ENCODE results near the gene NUP42. TPM values are rescaled to one million over a fixed set of nuclear protein-coding genes. Genes with fewer than 3 reads are reported as not detected.
A peak's percentile ranks its signal among the peaks of the same experiment; 100 is the strongest.

NUP42 gene
- polyA plus RNA-seq (2012; ENCODE audit: missing spikeins), result 54.3 TPM

GRCh38 chr7:23181684-23182553 is at the start of gene NUP42:
Gene NUP42 (plus strand): TSS chr7:23182048. CDS start chr7:23182086, 38 bp downstream.
- FAIRE-seq, result peak; percentile 99
- DNase-seq (ENCODE audit: insufficient read length), result peak; percentile 68
- TF ChIP-seq TAF1 (IDR thresholded peaks at IDR 0.05; ENCODE audit: borderline replicate concordance, low read depth, low read length) (peak; percentile 72), POLR2AphosphoS5 (IDR thresholded peaks at IDR 0.05; ENCODE audit: low read depth, low read length) (peak; percentile 96), POLR2A (IDR thresholded peaks at IDR 0.05; ENCODE audit: low read depth, low read length) (peak; percentile 93)

GRCh38 chr7:23133797-23134196 is 48.1 kb upstream of the NUP42 start:
- TF ChIP-seq POLR2AphosphoS5 (IDR thresholded peaks at IDR 0.05; ENCODE audit: low read depth, low read length), result no peak
- TF ChIP-seq POLR2A (IDR thresholded peaks at IDR 0.05; ENCODE audit: low read depth, low read length), result no peak
- no peak for TF ChIP-seq TAF1 (IDR thresholded peaks at IDR 0.05; ENCODE audit: borderline replicate concordance, low read depth, low read length)
- no peak for DNase-seq (ENCODE audit: insufficient read length)
- no peak for FAIRE-seq

DNA sequence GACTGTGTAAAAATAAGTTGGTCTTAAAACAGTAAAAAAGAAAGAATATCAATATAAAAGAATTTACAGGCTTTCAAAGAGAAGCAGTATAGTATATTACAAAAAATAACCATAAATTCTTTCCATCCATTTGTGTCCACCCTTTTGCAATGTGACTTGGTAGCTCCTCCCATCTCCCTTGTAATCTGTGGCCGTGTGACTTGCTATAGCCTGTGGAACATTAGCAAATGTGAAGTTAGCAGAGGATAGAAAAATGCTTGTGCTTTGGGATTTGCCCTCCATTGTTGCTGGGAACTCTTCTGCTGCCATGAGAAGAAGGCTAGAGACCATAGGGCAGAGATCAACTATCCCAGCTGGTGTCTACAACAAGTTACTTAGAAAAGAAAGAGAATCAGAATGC is 46.1 kb upstream of the NUP42 start:
- FAIRE-seq, result no peak

DNA sequence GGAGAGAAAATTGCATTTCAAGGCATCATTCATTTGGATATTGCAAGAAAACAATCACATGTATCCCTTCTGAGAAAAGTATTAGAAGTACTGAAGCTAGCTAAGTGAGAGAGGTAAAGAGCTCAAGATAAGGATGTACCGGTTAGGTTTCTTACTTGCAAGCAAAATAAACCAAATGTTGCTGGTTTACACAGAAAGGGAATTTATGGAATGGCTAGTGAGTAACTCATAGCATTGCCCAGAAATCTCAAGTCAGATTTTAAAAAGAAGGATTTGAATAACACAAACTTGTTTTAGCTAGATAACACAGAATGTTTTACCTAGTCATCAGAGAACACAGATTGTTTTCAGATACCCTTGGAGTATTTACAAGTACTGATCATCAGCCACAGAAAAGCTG is 45.6 kb upstream of the NUP42 start:
- FAIRE-seq, result no peak
- TF ChIP-seq POLR2A (IDR thresholded peaks at IDR 0.05; ENCODE audit: low read depth, low read length) (no peak), TAF1 (IDR thresholded peaks at IDR 0.05; ENCODE audit: borderline replicate concordance, low read depth, low read length) (no peak), POLR2AphosphoS5 (IDR thresholded peaks at IDR 0.05; ENCODE audit: low read depth, low read length) (no peak)
- no peak for DNase-seq (ENCODE audit: insufficient read length)

More for the DNA sequence above, 46.1 kb upstream of the NUP42 start:
- DNase-seq (ENCODE audit: insufficient read length), result no peak
- TF ChIP-seq POLR2AphosphoS5 (IDR thresholded peaks at IDR 0.05; ENCODE audit: low read depth, low read length) (no peak), TAF1 (IDR thresholded peaks at IDR 0.05; ENCODE audit: borderline replicate concordance, low read depth, low read length) (no peak), POLR2A (IDR thresholded peaks at IDR 0.05; ENCODE audit: low read depth, low read length) (no peak)

DNA sequence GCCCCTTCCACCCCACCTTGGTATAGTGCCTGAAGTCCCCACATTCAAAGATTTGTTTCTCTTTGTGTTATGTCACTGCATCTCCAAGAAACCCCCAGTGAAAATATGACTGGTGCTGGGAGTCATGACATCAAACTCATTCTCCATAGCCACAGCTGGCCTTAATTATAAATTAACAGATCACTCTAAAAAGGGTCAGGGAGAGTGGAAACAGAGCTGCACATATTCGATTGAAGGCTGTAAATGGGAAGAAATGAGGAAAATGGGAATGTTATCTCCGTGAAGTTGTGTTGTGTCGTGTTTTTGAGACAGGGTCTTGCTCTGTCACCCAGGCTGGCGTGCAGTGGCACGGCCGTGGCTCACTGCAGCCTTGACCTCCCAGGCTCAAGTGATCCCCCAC is 24.2 kb upstream of the NUP42 start:
- FAIRE-seq (no peak), DNase-seq (ENCODE audit: insufficient read length) (no peak)
- TF ChIP-seq TAF1 (IDR thresholded peaks at IDR 0.05; ENCODE audit: borderline replicate concordance, low read depth, low read length) (no peak), POLR2AphosphoS5 (IDR thresholded peaks at IDR 0.05; ENCODE audit: low read depth, low read length) (no peak), POLR2A (IDR thresholded peaks at IDR 0.05; ENCODE audit: low read depth, low read length) (no peak)

DNA sequence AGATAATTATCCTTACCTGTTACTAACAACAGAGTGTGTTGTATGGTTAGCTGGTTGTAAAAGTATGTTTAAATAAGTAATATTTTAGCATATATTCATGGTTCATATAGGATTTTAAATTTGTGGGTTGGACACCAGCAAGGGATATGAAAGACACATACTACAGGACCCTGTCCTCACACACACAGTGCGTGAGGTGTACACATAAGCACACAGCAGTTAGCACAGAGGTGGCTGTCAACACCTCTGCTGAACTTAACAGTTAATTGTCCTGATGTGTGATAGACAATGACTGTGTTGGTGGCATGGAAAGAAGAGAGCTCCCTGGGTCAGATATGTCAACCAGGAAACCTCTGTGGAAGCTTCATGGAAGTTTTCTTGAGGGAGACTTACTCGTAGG is 23.3 kb upstream of the NUP42 start:
- TF ChIP-seq POLR2A (IDR thresholded peaks at IDR 0.05; ENCODE audit: low read depth, low read length) (no peak), POLR2AphosphoS5 (IDR thresholded peaks at IDR 0.05; ENCODE audit: low read depth, low read length) (no peak), TAF1 (IDR thresholded peaks at IDR 0.05; ENCODE audit: borderline replicate concordance, low read depth, low read length) (no peak)
- DNase-seq (ENCODE audit: insufficient read length) (no peak), FAIRE-seq (no peak)

DNA sequence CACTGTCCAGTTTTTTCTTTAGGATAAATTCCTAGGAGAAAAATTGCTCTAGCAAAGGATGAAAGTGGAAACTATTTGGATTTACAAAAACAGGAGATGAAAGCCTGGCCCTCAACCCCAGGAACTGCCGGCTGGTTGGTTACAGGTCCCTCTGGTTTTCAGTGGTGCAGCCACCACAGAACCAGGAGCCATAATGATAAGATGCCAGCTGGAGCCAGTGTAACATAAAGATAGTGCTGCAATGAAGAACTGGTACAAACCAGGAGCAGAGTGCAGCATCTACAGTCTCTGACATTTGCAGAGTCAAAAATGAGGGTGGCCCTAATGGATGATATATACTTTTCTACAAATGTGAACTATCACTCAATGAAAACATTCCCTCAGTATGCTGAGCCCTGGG is 20.4 kb upstream of the NUP42 start:
- FAIRE-seq (no peak), DNase-seq (ENCODE audit: insufficient read length) (no peak)
- TF ChIP-seq TAF1 (IDR thresholded peaks at IDR 0.05; ENCODE audit: borderline replicate concordance, low read depth, low read length) (no peak), POLR2A (IDR thresholded peaks at IDR 0.05; ENCODE audit: low read depth, low read length) (no peak), POLR2AphosphoS5 (IDR thresholded peaks at IDR 0.05; ENCODE audit: low read depth, low read length) (no peak)

DNA sequence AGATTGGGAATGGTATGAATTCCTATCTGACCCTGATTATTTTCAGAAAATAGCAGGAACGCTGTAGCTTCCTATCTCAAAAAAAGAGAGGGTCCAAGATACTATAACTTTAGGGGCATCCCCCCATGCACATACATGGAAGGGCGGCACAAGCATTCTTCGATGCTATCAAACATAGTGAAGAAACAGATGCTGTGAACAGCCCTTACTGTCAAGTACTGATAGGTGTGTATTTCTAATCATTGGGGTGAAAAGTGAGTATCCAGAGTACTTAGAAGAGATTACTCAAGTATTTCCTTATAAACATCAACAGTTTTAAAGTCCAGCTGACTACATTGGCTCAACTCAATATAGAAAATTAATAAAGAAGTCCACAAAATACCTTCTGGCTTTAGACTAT is 17.0 kb upstream of the NUP42 start:
- no peak for FAIRE-seq
- TF ChIP-seq POLR2AphosphoS5 (IDR thresholded peaks at IDR 0.05; ENCODE audit: low read depth, low read length) (no peak), TAF1 (IDR thresholded peaks at IDR 0.05; ENCODE audit: borderline replicate concordance, low read depth, low read length) (no peak), POLR2A (IDR thresholded peaks at IDR 0.05; ENCODE audit: low read depth, low read length) (no peak)
- DNase-seq (ENCODE audit: insufficient read length), result no peak

GRCh38 chr7:23165316-23165715 is 16.5 kb upstream of the NUP42 start:
- DNase-seq (ENCODE audit: insufficient read length) (no peak), FAIRE-seq (no peak)
- TF ChIP-seq POLR2A (IDR thresholded peaks at IDR 0.05; ENCODE audit: low read depth, low read length) (no peak), TAF1 (IDR thresholded peaks at IDR 0.05; ENCODE audit: borderline replicate concordance, low read depth, low read length) (no peak)

DNA sequence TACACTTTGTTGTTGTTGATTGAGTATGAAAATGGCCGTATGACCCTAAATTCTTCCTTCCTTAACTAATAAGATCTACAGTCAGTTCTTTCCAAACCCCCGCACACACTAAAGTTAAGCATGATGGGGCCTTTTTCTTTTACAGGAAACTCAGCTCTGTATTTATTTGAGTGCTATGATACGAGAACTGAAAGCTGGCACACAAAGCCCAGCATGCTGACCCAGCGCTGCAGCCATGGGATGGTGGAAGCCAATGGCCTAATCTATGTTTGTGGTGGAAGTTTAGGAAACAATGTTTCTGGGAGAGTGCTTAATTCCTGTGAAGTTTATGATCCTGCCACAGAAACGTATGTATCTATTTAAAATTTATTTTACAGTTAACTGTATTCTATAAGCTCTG is 14.2 kb upstream of the NUP42 start:
- no peak for TF ChIP-seq TAF1 (IDR thresholded peaks at IDR 0.05; ENCODE audit: borderline replicate concordance, low read depth, low read length)
- DNase-seq (ENCODE audit: insufficient read length) (no peak), FAIRE-seq (no peak)

DNA sequence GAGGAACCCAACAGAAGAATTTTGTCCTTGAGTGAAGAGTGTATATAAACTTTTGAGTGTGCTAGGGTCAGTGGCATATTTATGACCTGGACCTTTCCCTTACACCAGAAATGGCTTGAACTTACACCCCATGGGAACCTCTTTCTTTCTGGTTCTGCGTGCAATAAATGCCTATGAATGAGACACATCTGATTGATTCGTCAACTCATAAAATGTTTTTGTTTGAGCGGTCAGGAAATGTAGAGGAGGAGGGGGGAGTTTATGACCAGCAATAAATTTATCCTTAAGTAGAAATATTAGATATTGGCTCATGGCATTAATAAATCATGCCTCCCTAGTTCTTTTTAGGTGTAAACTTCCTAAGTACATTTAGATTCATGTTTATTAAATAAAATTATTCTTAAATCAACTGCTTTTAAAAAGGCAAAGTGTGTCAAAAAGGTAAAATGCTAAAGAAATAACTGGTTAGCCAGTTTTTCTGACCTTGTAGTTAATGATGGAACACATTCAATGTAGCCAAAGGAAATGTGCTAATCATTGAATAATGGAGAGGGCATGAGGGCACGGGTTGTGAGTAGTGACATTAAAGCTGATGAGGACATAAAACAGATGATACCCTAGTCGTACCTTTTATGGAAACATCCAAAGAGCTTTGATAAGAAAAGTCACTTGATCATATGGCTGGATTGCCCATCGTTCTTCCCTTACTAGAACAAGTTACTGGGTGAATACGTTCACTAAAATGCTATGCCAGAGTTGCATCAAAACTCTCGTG is 13.6 kb upstream of the NUP42 start:
- FAIRE-seq, result no peak
- no peak for DNase-seq (ENCODE audit: insufficient read length)
- no peak for TF ChIP-seq POLR2AphosphoS5 (IDR thresholded peaks at IDR 0.05; ENCODE audit: low read depth, low read length)
- TF ChIP-seq TAF1 (IDR thresholded peaks at IDR 0.05; ENCODE audit: borderline replicate concordance, low read depth, low read length), result no peak
- TF ChIP-seq POLR2A (IDR thresholded peaks at IDR 0.05; ENCODE audit: low read depth, low read length), result no peak

DNA sequence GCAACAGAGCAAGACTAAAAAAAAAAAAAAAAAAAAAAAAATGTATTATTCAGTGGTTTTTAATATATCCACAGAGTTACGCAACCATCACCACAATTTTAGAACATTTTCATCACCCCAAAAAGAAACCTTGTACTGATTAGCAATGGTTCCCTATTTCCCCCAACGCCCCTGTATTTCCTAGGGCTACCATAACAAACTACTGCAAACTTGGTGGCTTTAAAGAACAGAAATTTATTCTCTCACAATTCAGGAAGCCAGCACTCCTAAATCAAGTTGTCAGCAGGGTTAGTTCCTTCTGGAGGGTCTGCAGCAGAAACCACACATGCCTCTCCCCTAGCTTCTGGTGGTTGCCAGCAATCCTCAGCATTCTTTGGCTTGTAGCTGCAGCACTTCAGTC is 5.9 kb upstream of the NUP42 start:
- DNase-seq (ENCODE audit: insufficient read length), result no peak
- no peak for FAIRE-seq
- TF ChIP-seq TAF1 (IDR thresholded peaks at IDR 0.05; ENCODE audit: borderline replicate concordance, low read depth, low read length), result no peak
- TF ChIP-seq POLR2A (IDR thresholded peaks at IDR 0.05; ENCODE audit: low read depth, low read length), result no peak
- TF ChIP-seq POLR2AphosphoS5 (IDR thresholded peaks at IDR 0.05; ENCODE audit: low read depth, low read length), result no peak
